WTC11 (cell line): ENCODE measurements around the gene CPXM2. TPM values are rescaled to one million over a fixed set of nuclear protein-coding genes. Genes with fewer than 3 reads are reported as not detected.

Experiments used
- ATAC-seq: fragments of 200-7000 bp; cut with Tn5 transposase; 2 replicates; pipeline ENCODE4 v1.10.0; 2021; ENCODE audit warnings: mild to moderate bottlenecking, moderate library complexity
- CTCF ChIA-PET: fragments of 300-600 bp; sonication (Branson Sonifier 250); formaldehyde crosslinking; loops from one replicate; lab custom pipeline; 2021; ENCODE audit warnings: antibody characterized with exemption; lab: Charles Lee
- POLR2A ChIA-PET: fragments of 350-600 bp; sonication (Branson Sonifier 250); formaldehyde crosslinking; loops from one replicate; lab custom pipeline; 2021; ENCODE audit warnings: antibody characterized with exemption; lab: Charles Lee
- DNase-seq: peaks from one replicate; pipeline ENCODE4 v3.0.0; 2021; ENCODE audit warnings: low spot score
- H3K27ac Mint-ChIP-seq: 2 replicates; pipeline ENCODE4 v1.8.0; 2021; ENCODE audit warnings: mixed read lengths
- H3K27me3 Mint-ChIP-seq: 2 replicates; pipeline ENCODE4 v1.8.0; 2021; ENCODE audit warnings: low read depth, mild to moderate bottlenecking, moderate library complexity, mixed read lengths
- H3K36me3 Mint-ChIP-seq: 2 replicates; pipeline ENCODE4 v1.8.0; 2021; ENCODE audit warnings: mixed read lengths
- H3K4me1 Mint-ChIP-seq: 2 replicates; pipeline ENCODE4 v1.8.0; 2022; ENCODE audit warnings: mixed read lengths
- H3K4me3 Mint-ChIP-seq: 2 replicates; pipeline ENCODE4 v1.8.0; 2021; ENCODE audit warnings: mild to moderate bottlenecking, moderate library complexity, mixed read lengths
- H3K9me3 Mint-ChIP-seq: 2 replicates; pipeline ENCODE4 v1.8.0; 2021; ENCODE audit warnings: mixed read lengths
- EMX1 ChIP-seq: fragments of 250-450 bp; sonication (Bioruptor Pico); IDR thresholded peaks from 2 replicates; pipeline ENCODE4 v1.8.0; 2021; ENCODE audit warnings: mild to moderate bottlenecking
- FOXJ3 ChIP-seq: sonication (generic); formaldehyde crosslinking; IDR thresholded peaks from 2 replicates; pipeline ENCODE4 v1.9.0; 2021; ENCODE audit warnings: missing genetic modification reagents, mild to moderate bottlenecking, borderline replicate concordance
- FOXK1 ChIP-seq: sonication (generic); formaldehyde crosslinking; IDR thresholded peaks from 2 replicates; pipeline ENCODE4 v1.8.0; 2022; ENCODE audit warnings: mild to moderate bottlenecking, moderate library complexity, missing genetic modification reagents
- FOXP1 ChIP-seq: sonication (generic); formaldehyde crosslinking; IDR thresholded peaks from 2 replicates; pipeline ENCODE4 v1.8.0; 2022; ENCODE audit warnings: missing genetic modification reagents, mild to moderate bottlenecking, moderate library complexity, borderline replicate concordance
- FOXP4 ChIP-seq: sonication (generic); formaldehyde crosslinking; IDR thresholded peaks from 2 replicates; pipeline ENCODE4 v1.8.0; 2022; ENCODE audit warnings: mild to moderate bottlenecking, missing genetic modification reagents
- PRRX2 ChIP-seq: fragments of 250-450 bp; sonication (Bioruptor Pico); IDR thresholded peaks from 2 replicates; pipeline ENCODE4 v1.8.0; 2021; ENCODE audit warnings: mild to moderate bottlenecking
- RORB ChIP-seq: fragments of 250-450 bp; sonication (Bioruptor Pico); IDR thresholded peaks from 2 replicates; pipeline ENCODE4 v1.9.0; 2021; ENCODE audit warnings: mild to moderate bottlenecking
- SMAD3 ChIP-seq: sonication (generic); formaldehyde crosslinking; IDR thresholded peaks from 2 replicates; pipeline ENCODE4 v1.8.0; 2022; ENCODE audit warnings: missing genetic modification reagents, mild to moderate bottlenecking, borderline replicate concordance
- TEAD1 ChIP-seq: sonication (generic); formaldehyde crosslinking; IDR thresholded peaks from 2 replicates; pipeline ENCODE4 v1.8.0; 2022; ENCODE audit warnings: mild to moderate bottlenecking, missing genetic modification reagents
- ZMAT4 ChIP-seq: fragments of 250-450 bp; sonication (Bioruptor Pico); IDR thresholded peaks from 2 replicates; pipeline ENCODE4 v1.9.0; 2021; ENCODE audit warnings: mild to moderate bottlenecking
- ZNF263 ChIP-seq: sonication (generic); formaldehyde crosslinking; IDR thresholded peaks from 2 replicates; pipeline ENCODE4 v1.8.1; 2022; ENCODE audit warnings: low read depth, mild to moderate bottlenecking, moderate library complexity, missing genetic modification reagents
- ZNF317 ChIP-seq: sonication (generic); formaldehyde crosslinking; IDR thresholded peaks from 2 replicates; pipeline ENCODE4 v1.8.1; 2023; ENCODE audit warnings: low read depth, mild to moderate bottlenecking, moderate library complexity, missing genetic modification reagents, borderline replicate concordance
- ZNF423 ChIP-seq: fragments of 250-450 bp; sonication (Bioruptor Pico); IDR thresholded peaks from 2 replicates; pipeline ENCODE4 v2.1.2; 2022; ENCODE audit warnings: mild to moderate bottlenecking, moderate library complexity
- ZNF512 ChIP-seq: sonication (generic); formaldehyde crosslinking; IDR thresholded peaks from 2 replicates; pipeline ENCODE4 v1.8.1; 2022; ENCODE audit warnings: missing genetic modification reagents, borderline replicate concordance
- total RNA-seq: library from RNA; stranded (reverse); gene quantifications from 3 replicates; pipeline ENCODE4 v1.2.3, GENCODE V29; 2021
- TF ChIP-seq, protein P1 (sequence below): sonication (generic); formaldehyde crosslinking; IDR thresholded peaks from 2 replicates; pipeline ENCODE4 v1.8.0; 2022; ENCODE audit warnings: mild to moderate bottlenecking, missing genetic modification reagents
- TF ChIP-seq, protein P2 (sequence below): sonication (generic); formaldehyde crosslinking; IDR thresholded peaks from 2 replicates; pipeline ENCODE4 v1.8.0; 2022; ENCODE audit warnings: mild to moderate bottlenecking, missing genetic modification reagents
- TF ChIP-seq, protein P3 (sequence below): sonication (generic); formaldehyde crosslinking; IDR thresholded peaks from 2 replicates; pipeline ENCODE4 v1.8.1; 2023; ENCODE audit warnings: mild to moderate bottlenecking, missing genetic modification reagents
- TF ChIP-seq, protein P4 (sequence below): sonication (generic); formaldehyde crosslinking; IDR thresholded peaks from 2 replicates; pipeline ENCODE4 v1.8.0; 2022; ENCODE audit warnings: mild to moderate bottlenecking, missing genetic modification reagents
- TF ChIP-seq, protein P5 (sequence below): sonication (generic); formaldehyde crosslinking; IDR thresholded peaks from 2 replicates; pipeline ENCODE4 v1.8.1; 2023; ENCODE audit warnings: mild to moderate bottlenecking, missing genetic modification reagents, moderate library complexity

CPXM2 gene
- total RNA-seq, 1 experiment from 2014 or later, result 3.4 TPM

DNA sequence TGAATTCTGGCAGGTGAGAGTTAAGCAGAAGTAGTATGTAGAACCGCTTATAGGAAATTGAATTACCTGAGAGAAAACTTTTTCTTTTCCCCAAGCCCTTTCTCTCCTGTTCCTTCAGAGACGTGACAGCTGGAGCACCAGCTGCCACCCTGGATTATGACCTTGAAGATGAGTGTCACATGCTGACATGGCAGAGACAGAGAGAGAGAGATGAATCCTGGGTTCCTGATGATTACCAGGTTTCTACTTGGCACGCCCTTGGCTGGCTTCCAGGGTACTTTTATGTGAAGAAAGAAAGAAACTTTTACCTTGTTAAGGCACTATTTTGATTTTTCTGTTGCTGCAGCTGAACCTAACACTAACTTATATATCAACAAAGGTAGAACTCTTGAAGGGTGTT, 125.6 kb downstream of the CPXM2 start:
- CTCF ChIA-PET, result no interaction called here
- no peak for DNase-seq
- H3K36me3 Mint-ChIP-seq, result no peaks in the 10 kb centered on the region

DNA sequence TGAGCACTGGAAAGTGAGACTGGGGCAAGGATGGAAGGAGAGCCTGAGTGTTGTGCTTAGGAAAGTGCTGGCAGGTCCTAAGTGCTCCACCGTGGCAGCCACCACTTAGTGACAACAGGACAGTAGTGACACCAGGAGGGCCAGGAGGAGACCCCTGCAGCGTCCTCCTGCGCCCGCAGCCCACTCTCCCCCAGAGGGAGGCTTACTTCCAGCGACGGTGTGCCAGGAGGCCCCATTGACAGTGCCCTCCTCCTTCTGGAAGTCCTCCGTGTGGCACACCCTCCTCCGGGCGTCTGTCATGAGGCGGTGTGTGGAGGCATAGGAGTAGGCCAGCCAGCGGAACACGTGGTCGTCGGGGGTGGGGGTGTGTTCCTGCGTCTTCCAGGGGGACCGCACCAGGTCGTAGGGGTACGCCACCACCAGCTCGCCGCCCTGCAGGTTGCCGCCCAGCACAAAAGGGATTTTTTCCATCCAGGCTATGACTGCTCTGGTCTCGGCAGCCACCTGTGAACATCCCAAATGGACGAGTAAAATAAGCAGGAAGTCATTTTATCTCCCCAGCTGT, 129.9 kb downstream of the CPXM2 start:
- H3K27ac Mint-ChIP-seq, result no peak overlapping the region; the same call in 1 of the 2 replicates

More for the DNA sequence above, 125.6 kb downstream of the CPXM2 start:
- no peaks in the 10 kb centered on the region for H3K9me3 Mint-ChIP-seq
- TF ChIP-seq SMAD3 (CRISPR knock-in tag), result no peak
- TF ChIP-seq, protein P1, sequence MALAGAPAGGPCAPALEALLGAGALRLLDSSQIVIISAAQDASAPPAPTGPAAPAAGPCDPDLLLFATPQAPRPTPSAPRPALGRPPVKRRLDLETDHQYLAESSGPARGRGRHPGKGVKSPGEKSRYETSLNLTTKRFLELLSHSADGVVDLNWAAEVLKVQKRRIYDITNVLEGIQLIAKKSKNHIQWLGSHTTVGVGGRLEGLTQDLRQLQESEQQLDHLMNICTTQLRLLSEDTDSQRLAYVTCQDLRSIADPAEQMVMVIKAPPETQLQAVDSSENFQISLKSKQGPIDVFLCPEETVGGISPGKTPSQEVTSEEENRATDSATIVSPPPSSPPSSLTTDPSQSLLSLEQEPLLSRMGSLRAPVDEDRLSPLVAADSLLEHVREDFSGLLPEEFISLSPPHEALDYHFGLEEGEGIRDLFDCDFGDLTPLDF (CRISPR knock-in tag), result no peak
- TF ChIP-seq FOXP1 (CRISPR knock-in tag), result no peak
- no peak for TF ChIP-seq ZMAT4 (CRISPR knock-in tag)
- TF ChIP-seq TEAD1 (CRISPR knock-in tag), result no peak
- TF ChIP-seq, protein P2, sequence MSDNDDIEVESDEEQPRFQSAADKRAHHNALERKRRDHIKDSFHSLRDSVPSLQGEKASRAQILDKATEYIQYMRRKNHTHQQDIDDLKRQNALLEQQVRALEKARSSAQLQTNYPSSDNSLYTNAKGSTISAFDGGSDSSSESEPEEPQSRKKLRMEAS (CRISPR knock-in tag), result no peak
- TF ChIP-seq ZNF512 (CRISPR knock-in tag), result no peak
- TF ChIP-seq FOXK1, result no peak
- TF ChIP-seq EMX1 (CRISPR knock-in tag), result no peak
- TF ChIP-seq, protein P3, sequence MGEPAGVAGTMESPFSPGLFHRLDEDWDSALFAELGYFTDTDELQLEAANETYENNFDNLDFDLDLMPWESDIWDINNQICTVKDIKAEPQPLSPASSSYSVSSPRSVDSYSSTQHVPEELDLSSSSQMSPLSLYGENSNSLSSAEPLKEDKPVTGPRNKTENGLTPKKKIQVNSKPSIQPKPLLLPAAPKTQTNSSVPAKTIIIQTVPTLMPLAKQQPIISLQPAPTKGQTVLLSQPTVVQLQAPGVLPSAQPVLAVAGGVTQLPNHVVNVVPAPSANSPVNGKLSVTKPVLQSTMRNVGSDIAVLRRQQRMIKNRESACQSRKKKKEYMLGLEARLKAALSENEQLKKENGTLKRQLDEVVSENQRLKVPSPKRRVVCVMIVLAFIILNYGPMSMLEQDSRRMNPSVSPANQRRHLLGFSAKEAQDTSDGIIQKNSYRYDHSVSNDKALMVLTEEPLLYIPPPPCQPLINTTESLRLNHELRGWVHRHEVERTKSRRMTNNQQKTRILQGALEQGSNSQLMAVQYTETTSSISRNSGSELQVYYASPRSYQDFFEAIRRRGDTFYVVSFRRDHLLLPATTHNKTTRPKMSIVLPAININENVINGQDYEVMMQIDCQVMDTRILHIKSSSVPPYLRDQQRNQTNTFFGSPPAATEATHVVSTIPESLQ (CRISPR knock-in tag), result no peak
- TF ChIP-seq FOXJ3 (CRISPR knock-in tag), result no peak
- TF ChIP-seq, protein P4, sequence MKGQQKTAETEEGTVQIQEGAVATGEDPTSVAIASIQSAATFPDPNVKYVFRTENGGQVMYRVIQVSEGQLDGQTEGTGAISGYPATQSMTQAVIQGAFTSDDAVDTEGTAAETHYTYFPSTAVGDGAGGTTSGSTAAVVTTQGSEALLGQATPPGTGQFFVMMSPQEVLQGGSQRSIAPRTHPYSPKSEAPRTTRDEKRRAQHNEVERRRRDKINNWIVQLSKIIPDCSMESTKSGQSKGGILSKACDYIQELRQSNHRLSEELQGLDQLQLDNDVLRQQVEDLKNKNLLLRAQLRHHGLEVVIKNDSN (CRISPR knock-in tag), result no peak
- H3K4me1 Mint-ChIP-seq, result peaks cover 4% of the 10 kb centered on the region; the same call in 1 of the 2 replicates
- POLR2A ChIA-PET, result no interaction called here
- H3K27me3 Mint-ChIP-seq, result no peaks in the 10 kb centered on the region
- ATAC-seq, result no peak
- H3K27ac Mint-ChIP-seq, result no peak overlapping the region
- no peak overlapping the region for H3K4me3 Mint-ChIP-seq

More for the DNA sequence above, 129.9 kb downstream of the CPXM2 start:
- Mint-ChIP-seq H3K4me3 (no peak overlapping the region), H3K9me3 (no peaks in the 10 kb centered on the region), H3K4me1 (peaks cover 33% of the 10 kb centered on the region), H3K27me3 (no peaks in the 10 kb centered on the region; the same call in 1 of the 2 replicates), H3K36me3 (no peaks in the 10 kb centered on the region)
- ATAC-seq (peak; percentile 63), DNase-seq (peak; percentile 27)
- CTCF ChIA-PET, result no interaction called here
- TF ChIP-seq FOXP4 (CRISPR knock-in tag) (no peak), PRRX2 (no peak), ZNF317 (CRISPR knock-in tag) (no peak), RORB (CRISPR knock-in tag) (no peak), ZNF423 (CRISPR knock-in tag) (no peak), ZNF263 (CRISPR knock-in tag) (no peak)
- TF ChIP-seq, protein P4 (CRISPR knock-in tag), result 0 out of 2 replicates have a peak, but pooled peaks have one; percentile 26
- TF ChIP-seq, protein P5, sequence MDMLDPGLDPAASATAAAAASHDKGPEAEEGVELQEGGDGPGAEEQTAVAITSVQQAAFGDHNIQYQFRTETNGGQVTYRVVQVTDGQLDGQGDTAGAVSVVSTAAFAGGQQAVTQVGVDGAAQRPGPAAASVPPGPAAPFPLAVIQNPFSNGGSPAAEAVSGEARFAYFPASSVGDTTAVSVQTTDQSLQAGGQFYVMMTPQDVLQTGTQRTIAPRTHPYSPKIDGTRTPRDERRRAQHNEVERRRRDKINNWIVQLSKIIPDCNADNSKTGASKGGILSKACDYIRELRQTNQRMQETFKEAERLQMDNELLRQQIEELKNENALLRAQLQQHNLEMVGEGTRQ, result peak; percentile 59
- POLR2A ChIA-PET, result no interaction called here
